ENCODE results near the gene NCOA1.

GRCh38 chr2:24671230-24671629 lies 180.2 kb downstream of the NCOA1 start:
- TF ChIP-seq SNAI2 (CRISPR knock-in tag; IDR thresholded peaks at IDR 0.05): no peak
- no peak for TF ChIP-seq PATZ1 (CRISPR knock-in tag; IDR thresholded peaks at IDR 0.05; ENCODE audit: borderline replicate concordance)
- no peak for TF ChIP-seq CREB5 (CRISPR knock-in tag; IDR thresholded peaks at IDR 0.05; ENCODE audit: low read depth)
- TF ChIP-seq ISL1 (CRISPR knock-in tag; IDR thresholded peaks at IDR 0.05): no peak
- no peak for TF ChIP-seq ZFP30 (CRISPR knock-in tag; IDR thresholded peaks at IDR 0.05)
- TF ChIP-seq ZFP3 (CRISPR knock-in tag; IDR thresholded peaks at IDR 0.05): no peak
- no peak for TF ChIP-seq ZC3H10 (CRISPR knock-in tag; IDR thresholded peaks at IDR 0.05)
- no peak for TF ChIP-seq RARB (CRISPR knock-in tag; IDR thresholded peaks at IDR 0.05)
- no peak for TF ChIP-seq ARNTL (CRISPR knock-in tag; IDR thresholded peaks at IDR 0.05; ENCODE audit: borderline replicate concordance, low read depth)
- TF ChIP-seq PPARA (CRISPR knock-in tag; IDR thresholded peaks at IDR 0.05; ENCODE audit: borderline replicate concordance): no peak
- no peak for TF ChIP-seq TCF4 (CRISPR knock-in tag; IDR thresholded peaks at IDR 0.05; ENCODE audit: borderline replicate concordance)
- no peak for TF ChIP-seq OSR1 (CRISPR knock-in tag; IDR thresholded peaks at IDR 0.05)
- no peak for TF ChIP-seq POU6F1 (CRISPR knock-in tag; IDR thresholded peaks at IDR 0.05; ENCODE audit: borderline replicate concordance, low read depth)

All from SK-N-SH treated with all-trans-retinoic acid at 6 μM for 48 hours (cell line).